Right lobe of liver (tissue), 4 donors: ENCODE results near the gene SP140L.

ENCODE experiments used
- POLR2A ChIP-seq: fragments of 450-650 bp; IDR thresholded peaks from one replicate; pipeline ENCODE4 v1.6.1; 2017; ENCODE audit warnings: antibody characterized with exemption, mild to moderate bottlenecking
- TF ChIP-seq, protein P1 (sequence below), 4 donors: fragments of 200-600 bp in 3 of 4; fragments of 450-650 bp in 1 of 4; IDR thresholded peaks; one replicate each; pipeline versions ENCODE4 v1.5.1 to v1.8.0; 2016 to 2022; ENCODE audit warnings: antibody characterized with exemption in 4 of 4, mild to moderate bottlenecking in 2 of 4
- donor health status: DM: no; HTN: no; CAD: no.
- donor health status: DM: no; HTN: no; CAD: no.
- donor health status: DM: no; HTN: yes; CAD: no.

DNA sequence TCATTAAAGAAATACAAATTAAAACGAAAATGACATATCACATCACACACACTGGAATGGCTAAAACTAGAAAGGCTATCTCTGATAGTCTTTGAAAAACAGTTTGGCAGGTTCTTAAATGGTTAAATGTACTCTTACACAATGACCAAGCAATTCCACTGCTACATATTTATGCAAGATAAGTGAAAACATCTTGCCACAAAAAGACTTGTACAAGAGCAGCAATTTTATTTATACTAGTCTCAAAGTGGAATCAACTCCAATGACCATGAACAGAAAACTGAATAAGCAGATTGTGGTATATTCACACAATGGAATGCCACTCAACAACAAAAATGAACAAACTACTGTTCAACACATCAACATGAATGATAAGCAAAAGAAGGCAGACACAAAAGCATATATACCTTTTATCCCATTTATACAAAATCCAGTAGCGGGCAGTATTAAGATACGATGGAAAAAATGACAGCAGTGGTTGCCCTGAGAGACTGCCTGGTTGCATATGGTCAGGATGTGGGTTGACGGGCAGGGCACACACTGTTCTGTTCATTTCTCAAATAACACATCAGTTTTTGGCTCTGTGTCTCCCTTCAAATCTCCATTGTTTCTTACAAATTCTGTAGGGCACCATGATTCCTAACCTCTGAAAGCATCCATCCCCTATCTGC lies 114.4 kb downstream of the SP140L start:
- TF ChIP-seq, protein P1, sequence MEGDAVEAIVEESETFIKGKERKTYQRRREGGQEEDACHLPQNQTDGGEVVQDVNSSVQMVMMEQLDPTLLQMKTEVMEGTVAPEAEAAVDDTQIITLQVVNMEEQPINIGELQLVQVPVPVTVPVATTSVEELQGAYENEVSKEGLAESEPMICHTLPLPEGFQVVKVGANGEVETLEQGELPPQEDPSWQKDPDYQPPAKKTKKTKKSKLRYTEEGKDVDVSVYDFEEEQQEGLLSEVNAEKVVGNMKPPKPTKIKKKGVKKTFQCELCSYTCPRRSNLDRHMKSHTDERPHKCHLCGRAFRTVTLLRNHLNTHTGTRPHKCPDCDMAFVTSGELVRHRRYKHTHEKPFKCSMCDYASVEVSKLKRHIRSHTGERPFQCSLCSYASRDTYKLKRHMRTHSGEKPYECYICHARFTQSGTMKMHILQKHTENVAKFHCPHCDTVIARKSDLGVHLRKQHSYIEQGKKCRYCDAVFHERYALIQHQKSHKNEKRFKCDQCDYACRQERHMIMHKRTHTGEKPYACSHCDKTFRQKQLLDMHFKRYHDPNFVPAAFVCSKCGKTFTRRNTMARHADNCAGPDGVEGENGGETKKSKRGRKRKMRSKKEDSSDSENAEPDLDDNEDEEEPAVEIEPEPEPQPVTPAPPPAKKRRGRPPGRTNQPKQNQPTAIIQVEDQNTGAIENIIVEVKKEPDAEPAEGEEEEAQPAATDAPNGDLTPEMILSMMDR (IDR thresholded peaks at IDR 0.05) = no peak
- TF ChIP-seq POLR2A = no peak
